ENCODE results near the gene FAM168B. TPM values are rescaled to one million over a fixed set of nuclear protein-coding genes. Genes with fewer than 3 reads are reported as not detected.

FAM168B gene
- total and polyA plus RNA-seq, 10 of the 15 experiments (the other 5 are each of a cell fraction or from before 2014, with no cell fraction given), result 3.5 to 77.3 (median 45.9) TPM

- H3K4me1 ChIP-seq (ENCODE audit: control insufficient read depth, insufficient read depth, low read length), result no peaks in the 10 kb centered on the region
- H2AFZ ChIP-seq (ENCODE audit: control insufficient read depth, low read depth, low read length), result no peak overlapping the region
- 25% methylated on average over 6 of the region's 6 CpGs for WGBS (ENCODE audit: insufficient coverage, insufficient replicate concordance, low lambda C conversion rate, missing lambda C conversion rate)
- no peaks in the 10 kb centered on the region for H3K79me2 ChIP-seq (ENCODE audit: control insufficient read depth, insufficient read depth, low read length)
- no peak overlapping the region for H3K4me3 ChIP-seq
- ChIA-PET POLR2A (no interaction called here), RAD21 (ENCODE audit: unreplicated experiment) (no interaction called here), SMC1A (ENCODE audit: uncharacterized antibody, unreplicated experiment) (interaction anchor here (1.2 kb wide), 1 partner anchor 11 kb away, joined by 5 read pairs; no protein-coding TSS in a partner anchor), CTCF (no interaction called here)
- ATAC-seq (no peak), FAIRE-seq (no peak), DNase-seq (ENCODE audit: low read depth, low spot score) (no peak)
- H4K20me1 ChIP-seq (ENCODE audit: control insufficient read depth, insufficient read depth), result no peaks in the 10 kb centered on the region
- H3K36me3 ChIP-seq (ENCODE audit: control insufficient read depth in 2 of 2, insufficient read depth in 2 of 2, low read length in 1 of 2), result no peaks in the 10 kb centered on the region
- H3K27me3 ChIP-seq (replicated peaks in 1 of 2; ENCODE audit: control insufficient read depth in 2 of 2, insufficient read depth in 2 of 2, low read length in 1 of 2), result no peaks in the 10 kb centered on the region
- H3K9me3 ChIP-seq (replicated peaks; ENCODE audit: control insufficient read depth, insufficient read depth, low read length), result no peaks in the 10 kb centered on the region
- no peak overlapping the region for H3K27ac ChIP-seq (ENCODE audit: control insufficient read depth, insufficient read depth)
- no TSS peak for BruUV-seq (replicated peaks)
- no peak for TF ChIP-seq IRF4 (IDR thresholded peaks at IDR 0.05; ENCODE audit: low read depth, low read length)
- no peak for TF ChIP-seq RB1 (IDR thresholded peaks at IDR 0.05; ENCODE audit: borderline replicate concordance)
- TF ChIP-seq KDM1A (IDR thresholded peaks at IDR 0.05; ENCODE audit: borderline replicate concordance), result no peak
- no peak for TF ChIP-seq NRF1 (conservative IDR thresholded peaks at IDR 0.05; ENCODE audit: low read depth, low read length)
- no peak for TF ChIP-seq SREBF1 (IDR thresholded peaks at IDR 0.05; ENCODE audit: low read length)
- no peak for TF ChIP-seq ZNF274 (IDR thresholded peaks at IDR 0.05; ENCODE audit: insufficient read depth, insufficient read length)
- TF ChIP-seq RELB (IDR thresholded peaks at IDR 0.05; ENCODE audit: low read depth), result no peak
- no peak for TF ChIP-seq ZSCAN29 (IDR thresholded peaks at IDR 0.05)
- in situ Hi-C loops (cut with MboI) (no loop called here), intact Hi-C loops (cut with micrococcal nuclease; ENCODE audit: unreplicated experiment) (no loop called here)
- no peak overlapping the region for H3K9ac ChIP-seq (ENCODE audit: control insufficient read depth, insufficient read depth, low read length)
- no peak overlapping the region for H3K4me2 ChIP-seq (ENCODE audit: control insufficient read depth, insufficient read depth)
Observed at GRCh38 chr2:130998561-130998960, 94.7 kb downstream of the FAM168B start.

Other genes starting within 250 kb of the FAM168B start
- 26.4 and 31.9 TPM in 2 replicates for gene PLEKHB2, start 11.9 kb upstream of the FAM168B start, total RNA-seq (2014; rRNA removed)
- 18.2 and 19.9 TPM in 2 replicates for gene PLEKHB2, start 11.9 kb upstream of the FAM168B start, total RNA-seq (2014; rRNA removed; fragmentation: Illumina TruSeq; extraction: Trizol)
- gene PLEKHB2, start 11.9 kb upstream of the FAM168B start, total RNA-seq (2021), result 24.9 and 25.0 TPM in 2 replicates
- 55.6 and 60.3 TPM in 2 replicates for gene PLEKHB2, start 11.9 kb upstream of the FAM168B start, polyA plus RNA-seq (2011; rRNA removed)
- gene PLEKHB2, start 11.9 kb upstream of the FAM168B start, polyA plus RNA-seq (2014; fragmentation: Illumina TruSeq; extraction: Trizol), result 22.7 and 26.1 TPM in 2 replicates
- gene PLEKHB2, start 11.9 kb upstream of the FAM168B start, polyA plus RNA-seq (2014; fragmentation: Nextera tagmentation; extraction: Ambion mirVana), result 10 to 100 TPM; 12.3 to 16.4 TPM
- gene PLEKHB2, start 11.9 kb upstream of the FAM168B start, polyA plus RNA-seq (2014; rRNA removed), result 26.8 and 27.5 TPM in 2 replicates
- 10 to 100 TPM; 33.2 to 34.9 TPM for gene PLEKHB2, start 11.9 kb upstream of the FAM168B start, polyA plus RNA-seq (2016; fragmentation: Nextera tagmentation; extraction: Ambion mirVana)
- 0.06 TPM in 1 of 2 replicates, not detected in the other for gene POTEE, start 116.1 kb upstream of the FAM168B start, total RNA-seq (2014; rRNA removed)
- gene POTEE, start 116.1 kb upstream of the FAM168B start, total RNA-seq (2014; rRNA removed; fragmentation: Illumina TruSeq; extraction: Trizol), result 0.14 and 0.18 TPM in 2 replicates
- 0.29 and 0.33 TPM in 2 replicates for gene POTEE, start 116.1 kb upstream of the FAM168B start, total RNA-seq (2021)
- 0.07 TPM in 1 of 2 replicates, not detected in the other for gene POTEE, start 116.1 kb upstream of the FAM168B start, polyA plus RNA-seq (2011; rRNA removed)
- gene POTEE, start 116.1 kb upstream of the FAM168B start, polyA plus RNA-seq (2014; fragmentation: Illumina TruSeq; extraction: Trizol), result 0.12 TPM in 1 of 2 replicates, not detected in the other
- under 1 TPM; 0.02 to 0.04 TPM for gene POTEE, start 116.1 kb upstream of the FAM168B start, polyA plus RNA-seq (2014; fragmentation: Nextera tagmentation; extraction: Ambion mirVana)
- gene POTEE, start 116.1 kb upstream of the FAM168B start, polyA plus RNA-seq (2014; rRNA removed), result not detected in 2 replicates
- gene POTEE, start 116.1 kb upstream of the FAM168B start, polyA plus RNA-seq (2016; fragmentation: Nextera tagmentation; extraction: Ambion mirVana), result 1 to 10 TPM in 1 of 2 experiments, under 1 TPM in 1; 0.86 to 1.2 TPM